ENCODE results near the gene PNKD.
"Not testable (repeated sequence)": the region's sequence is repeated elsewhere in the genome, so short reads cannot be mapped to it uniquely, and the experiment has no call there.

PNKD gene

DNA sequence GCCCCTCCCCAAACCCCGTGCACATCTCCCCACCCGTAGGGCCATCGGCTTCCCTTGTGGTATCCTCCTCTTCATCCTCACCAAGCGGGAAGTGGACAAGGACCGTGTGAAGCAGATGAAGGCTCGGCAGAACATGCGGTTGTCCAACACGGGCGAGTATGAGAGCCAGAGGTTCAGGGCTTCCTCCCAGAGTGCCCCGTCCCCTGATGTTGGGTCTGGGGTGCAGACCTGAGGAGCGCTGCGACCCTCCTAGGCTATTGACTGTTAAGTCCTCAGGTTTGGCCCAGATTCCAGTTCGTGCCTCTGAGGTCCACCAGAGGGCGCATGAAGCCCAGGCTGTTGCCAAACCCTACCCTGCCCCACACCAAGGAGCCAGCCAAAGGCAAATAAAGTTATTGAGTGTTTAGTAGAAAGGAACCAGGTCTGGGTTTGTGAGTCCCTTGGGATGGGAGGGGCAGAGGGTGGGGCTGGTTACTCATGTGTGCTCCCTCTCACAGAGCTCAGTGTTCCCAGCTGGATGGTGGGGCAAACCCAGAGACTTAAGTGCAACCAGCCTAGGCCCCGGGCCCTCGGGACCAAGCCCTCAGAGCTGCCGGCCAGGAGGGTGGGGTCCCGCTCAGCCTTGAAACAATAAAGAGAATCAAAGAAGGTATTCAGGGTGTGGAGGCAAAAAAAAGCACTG, 2.4 kb downstream of the PNKD start:
- DNase-seq (ENCODE audit: low read depth in 1 of 2, low spot score in 1 of 2): peak; percentile 61 to 62

DNA sequence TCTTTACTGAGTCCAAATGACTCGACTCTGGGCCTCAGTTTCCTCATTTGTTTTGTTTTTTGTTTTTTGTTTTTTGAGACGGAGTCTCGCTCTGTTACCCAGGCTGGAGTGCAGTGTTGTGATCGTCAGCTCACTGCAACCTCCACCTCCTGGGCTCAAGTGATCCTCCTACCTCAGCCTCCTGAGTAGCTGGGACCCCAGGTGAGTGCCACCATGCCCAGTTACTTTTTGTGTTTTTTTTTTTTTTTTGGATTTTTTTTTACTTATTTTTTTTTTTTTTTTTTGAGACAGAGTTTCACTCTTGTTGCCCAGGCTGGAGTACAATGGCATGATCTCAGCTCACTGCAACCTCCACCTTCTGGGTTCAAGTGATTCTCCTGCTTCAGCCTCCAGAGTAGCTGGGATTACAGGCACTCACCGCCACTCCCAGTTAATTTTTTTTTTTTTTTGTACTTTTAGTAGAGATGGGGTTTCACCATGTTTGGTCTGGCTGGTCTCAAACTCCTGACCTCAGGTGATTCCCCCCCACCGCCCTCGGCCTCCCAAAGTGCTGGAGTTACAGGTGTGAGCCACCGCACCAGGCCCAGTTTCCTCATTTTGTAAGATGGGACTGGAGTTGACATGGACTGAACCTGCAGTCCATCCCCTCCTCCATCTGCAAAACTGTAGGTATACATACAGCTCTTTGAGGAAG, 3.0 kb downstream of the PNKD start:
- DNase-seq (ENCODE audit: low read depth in 1 of 2, low spot score in 1 of 2): not testable (repeated sequence)

DNA sequence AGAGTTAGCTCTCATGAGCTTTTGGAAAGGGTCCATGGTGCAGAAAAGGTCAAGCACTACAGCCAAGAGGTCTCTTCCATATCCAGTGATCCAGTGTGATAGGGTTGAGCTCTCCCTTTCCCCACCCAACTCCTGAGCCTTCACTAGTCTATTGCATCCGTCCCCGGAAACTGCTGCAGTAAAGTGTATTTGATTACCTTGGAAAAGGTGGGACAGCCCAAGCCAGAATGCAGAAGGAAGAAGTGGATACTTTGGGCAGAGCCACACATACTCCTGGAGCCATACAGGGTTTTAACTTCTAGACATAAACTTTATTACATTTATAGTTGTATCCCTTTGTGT, 3.6 kb downstream of the PNKD start:
- no peak for DNase-seq (ENCODE audit: low read depth in 1 of 2, low spot score in 1 of 2)

DNA sequence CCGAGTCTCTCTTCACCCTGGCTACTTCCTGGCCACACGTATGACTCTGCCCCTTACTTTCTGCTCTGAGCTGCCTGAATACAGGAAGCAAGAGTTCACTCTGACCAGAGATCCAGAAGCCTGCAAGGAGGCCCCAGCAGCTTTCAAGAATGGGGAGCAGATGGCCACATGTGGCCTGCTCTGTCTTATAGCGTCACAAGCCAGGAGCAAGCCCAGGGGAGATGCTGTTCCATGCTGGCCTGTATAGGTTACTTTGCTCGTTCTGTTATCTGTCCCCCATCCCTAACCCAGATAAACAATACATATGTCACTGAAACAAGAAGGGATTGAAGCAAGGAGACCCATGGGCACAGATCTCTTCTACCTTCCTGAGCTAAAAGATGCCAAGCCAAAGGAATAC, 4.3 kb downstream of the PNKD start:
- DNase-seq (ENCODE audit: low read depth in 1 of 2, low spot score in 1 of 2): no peak

DNA sequence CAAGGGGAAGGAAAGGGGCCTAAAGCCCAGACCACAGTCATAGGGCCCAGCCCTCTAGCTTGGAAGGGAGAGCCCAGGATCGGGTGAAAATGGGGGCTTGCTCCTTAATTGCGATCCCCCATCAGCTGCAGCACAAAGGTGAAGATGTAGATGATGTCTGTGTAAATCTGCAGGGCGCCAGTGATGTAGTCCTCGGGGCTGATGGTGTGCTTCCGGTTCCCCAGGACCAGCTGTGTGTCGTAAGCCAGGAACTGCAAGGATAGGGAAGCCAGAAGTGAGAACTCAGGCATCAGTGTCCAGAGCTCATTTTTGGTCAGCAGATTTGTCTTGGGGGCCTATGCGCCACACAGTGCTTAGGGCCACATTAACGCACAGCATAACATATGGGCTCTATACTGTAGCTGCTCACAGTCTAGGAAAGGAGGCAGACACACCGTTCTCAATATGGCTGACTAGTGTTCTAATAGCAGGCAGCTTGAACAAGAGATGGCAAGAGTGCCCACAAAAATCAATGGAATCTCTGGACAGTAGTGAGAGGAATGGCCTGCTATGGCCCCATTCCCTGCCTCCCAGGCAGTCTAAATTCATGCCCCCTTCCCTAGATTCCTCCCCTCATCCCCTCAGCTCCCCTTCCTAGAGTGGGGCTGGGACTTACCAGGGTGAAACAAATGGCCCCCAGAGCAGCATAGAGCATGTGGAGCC, 5.2 kb downstream of the PNKD start:
- no peak for DNase-seq (ENCODE audit: low read depth in 1 of 2, low spot score in 1 of 2)

DNA sequence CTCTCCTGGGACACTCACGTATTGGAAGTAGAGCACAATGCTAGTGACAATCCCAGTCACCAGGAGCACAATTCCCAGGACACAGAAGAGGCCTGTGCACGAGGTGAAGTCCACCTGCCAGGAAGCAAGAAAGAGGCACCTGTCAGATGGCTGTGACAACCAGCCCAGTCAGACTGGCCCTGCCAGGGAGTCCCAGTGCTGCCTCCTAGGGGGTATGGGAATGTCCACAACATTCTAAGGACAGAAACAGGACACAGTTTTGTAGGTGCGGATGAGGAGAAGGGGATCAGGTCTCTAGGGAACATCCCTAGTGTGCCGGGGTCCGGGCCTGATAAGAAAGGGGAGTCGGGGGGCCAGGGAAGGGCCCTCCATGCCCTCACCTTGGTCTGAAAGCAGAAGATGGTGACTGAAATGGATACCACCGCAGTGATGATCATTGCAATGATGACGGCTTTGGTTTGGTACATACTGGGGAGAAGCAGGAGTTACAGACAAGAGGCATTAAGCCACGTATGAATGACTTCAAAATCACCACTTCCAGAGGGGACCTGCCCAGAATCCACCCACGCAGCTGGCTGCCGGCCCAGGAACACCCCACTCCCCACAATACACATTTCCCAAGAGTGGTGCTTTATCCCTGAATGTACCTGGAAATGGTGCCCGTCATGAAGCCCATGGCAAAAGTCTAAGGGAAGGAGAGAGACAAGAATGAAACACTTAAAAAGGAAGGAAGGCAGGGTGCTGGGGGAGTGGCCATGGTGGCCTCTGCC, 6.9 kb downstream of the PNKD start:
- no peak for DNase-seq (ENCODE audit: low read depth in 1 of 2, low spot score in 1 of 2)

DNA sequence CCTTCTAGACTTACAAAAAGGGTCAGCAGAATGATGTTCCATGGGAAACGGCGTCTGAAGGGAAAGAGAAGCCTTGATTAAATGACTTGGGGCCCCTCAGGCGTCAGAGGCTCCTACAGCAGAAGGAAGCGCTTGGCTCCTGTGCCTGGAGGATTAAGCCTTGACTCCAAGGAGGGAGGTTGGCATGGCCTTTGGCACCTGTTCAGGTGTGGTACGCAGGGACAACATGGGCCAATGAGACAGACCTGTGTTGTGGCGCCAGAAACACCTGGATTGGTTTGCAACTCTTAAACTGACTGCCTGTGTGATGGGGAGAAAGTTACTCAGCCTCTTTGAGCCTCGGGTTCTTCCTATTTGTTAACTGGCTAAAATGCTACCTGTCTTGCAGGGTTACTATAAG, 7.6 kb downstream of the PNKD start:
- DNase-seq (ENCODE audit: low read depth in 1 of 2, low spot score in 1 of 2): no peak

DNA sequence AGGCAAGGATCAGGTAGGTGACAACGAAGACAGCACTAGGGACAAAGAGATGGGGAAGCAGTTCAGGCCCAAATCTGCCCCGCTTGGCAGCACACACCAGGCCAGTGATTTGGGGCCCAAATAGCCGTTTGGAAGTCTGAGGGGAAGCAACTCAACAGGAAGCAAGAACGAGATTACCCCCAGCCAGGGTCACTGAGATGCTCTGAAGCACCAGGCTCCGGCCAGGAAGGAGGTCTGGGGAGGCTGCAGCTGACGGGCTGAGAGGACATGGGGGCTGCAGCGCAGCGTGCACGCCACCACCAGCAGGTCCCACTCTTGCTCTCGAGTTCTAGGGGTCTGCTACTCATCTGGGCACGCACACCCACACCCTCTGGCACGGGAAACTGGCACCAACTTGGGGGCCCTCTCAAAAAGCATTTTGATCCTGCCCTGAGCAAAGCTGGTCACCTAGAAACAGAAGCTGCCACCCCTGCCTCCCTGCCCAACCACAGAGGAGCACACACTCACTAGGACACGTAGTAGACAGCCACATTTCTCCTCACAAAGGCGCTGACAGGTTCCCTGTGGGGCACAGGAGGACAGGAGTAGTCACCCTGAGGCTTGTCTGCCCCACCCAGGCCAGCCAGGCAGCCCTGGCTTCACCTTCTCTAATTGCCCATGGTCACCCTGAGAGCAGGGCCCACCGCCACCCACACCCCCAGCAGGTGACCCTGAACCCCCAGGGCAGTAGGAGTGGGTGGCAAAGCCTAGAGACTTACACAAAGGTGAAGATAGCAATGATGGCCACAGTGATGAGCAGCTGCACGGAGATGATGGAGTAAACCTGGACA, 8.4 kb downstream of the PNKD start:
- DNase-seq (ENCODE audit: low read depth in 1 of 2, low spot score in 1 of 2): no peak

DNA sequence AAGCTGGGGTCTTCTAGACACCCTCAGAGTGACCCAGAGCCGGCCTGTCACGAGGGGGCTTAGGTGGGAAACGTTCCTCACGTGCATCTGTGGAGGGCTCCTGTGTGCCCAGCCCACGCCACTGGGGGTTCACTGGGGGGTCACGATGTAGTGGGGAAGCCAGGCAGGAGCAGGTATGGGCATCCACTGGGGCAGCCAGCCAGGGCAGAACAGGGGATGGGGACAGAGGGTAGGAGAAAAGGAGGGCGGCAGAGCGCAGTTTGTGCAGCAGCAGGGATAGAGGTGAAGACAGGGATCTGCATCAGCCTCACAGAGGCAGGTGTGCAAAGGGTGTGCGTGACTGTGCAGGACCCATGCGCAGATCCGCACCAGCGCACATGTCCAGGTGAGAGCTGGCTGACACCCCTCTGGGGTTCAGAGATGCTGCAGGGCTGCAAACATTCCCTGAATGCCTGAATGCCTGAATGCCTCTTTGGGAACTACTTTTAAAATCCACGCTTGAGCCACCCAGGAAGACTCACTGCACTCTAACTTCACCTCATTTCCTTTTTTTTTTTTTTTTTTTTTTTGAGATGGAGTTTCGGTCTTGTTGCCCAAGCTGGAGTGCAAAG, 10.0 kb downstream of the PNKD start:
- no peak for DNase-seq (ENCODE audit: low read depth in 1 of 2, low spot score in 1 of 2)

DNA sequence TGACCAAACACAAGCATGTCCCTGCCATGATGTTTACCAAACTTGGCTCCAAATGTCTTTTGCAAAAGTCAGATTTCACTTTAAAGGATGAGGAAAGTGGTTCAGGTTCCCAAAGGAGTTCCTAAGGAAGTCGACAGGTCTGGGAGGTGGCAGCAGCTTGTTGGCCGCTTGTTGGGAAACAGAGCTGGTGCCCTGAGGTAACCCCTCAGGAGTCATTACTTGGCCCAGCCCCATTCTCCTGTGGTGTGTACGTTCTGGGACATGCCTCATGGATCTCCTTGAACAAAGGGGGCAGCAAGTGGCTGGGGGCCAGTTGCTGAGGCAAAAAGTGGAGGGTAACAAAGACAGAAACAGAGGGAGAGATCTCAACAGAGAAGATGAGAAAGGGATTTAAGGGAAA, 11.1 kb downstream of the PNKD start:
- no peak for DNase-seq (ENCODE audit: low read depth in 1 of 2, low spot score in 1 of 2)

DNA sequence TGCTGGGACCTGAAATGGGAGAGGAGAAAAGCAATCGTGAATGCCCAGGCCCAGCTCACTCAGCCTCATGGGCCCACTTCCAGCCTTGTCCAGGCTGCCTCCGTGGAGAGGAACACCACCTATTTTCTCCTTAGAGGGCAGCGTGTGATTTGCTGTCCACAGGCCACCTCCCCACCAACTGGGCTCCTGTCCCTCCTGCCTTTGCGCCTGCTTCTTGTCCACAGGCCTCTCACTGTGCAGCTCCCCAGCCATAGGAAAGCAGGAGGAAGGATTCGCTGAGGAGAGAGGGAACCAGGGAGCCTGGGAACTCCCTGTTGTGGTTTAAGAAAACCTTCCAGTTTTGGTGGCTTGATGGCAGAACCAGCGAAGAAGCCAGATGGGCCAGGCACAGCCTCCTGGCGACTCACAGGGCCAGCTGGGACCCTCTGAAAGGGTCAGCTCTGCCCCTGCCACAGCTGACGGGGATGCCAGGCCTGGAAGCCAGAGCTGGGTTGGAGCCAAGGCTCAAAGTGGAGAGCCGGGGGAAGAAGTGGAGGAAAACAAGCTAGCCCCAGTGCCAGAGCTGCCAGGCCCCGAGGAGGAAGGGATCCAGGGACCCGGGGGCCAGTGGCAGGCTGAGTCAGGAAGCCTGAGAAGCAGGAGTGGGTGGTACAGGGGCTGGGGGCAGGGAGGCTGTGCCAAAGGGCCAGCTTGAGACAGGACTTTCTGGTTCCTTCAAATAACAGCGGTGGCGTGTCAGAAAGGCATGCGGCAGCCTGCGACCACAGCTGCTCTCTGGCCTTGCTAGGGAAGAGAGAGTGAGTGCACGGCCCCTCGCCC, 12.1 kb downstream of the PNKD start:
- DNase-seq (ENCODE audit: low read depth in 1 of 2, low spot score in 1 of 2): no peak

DNA sequence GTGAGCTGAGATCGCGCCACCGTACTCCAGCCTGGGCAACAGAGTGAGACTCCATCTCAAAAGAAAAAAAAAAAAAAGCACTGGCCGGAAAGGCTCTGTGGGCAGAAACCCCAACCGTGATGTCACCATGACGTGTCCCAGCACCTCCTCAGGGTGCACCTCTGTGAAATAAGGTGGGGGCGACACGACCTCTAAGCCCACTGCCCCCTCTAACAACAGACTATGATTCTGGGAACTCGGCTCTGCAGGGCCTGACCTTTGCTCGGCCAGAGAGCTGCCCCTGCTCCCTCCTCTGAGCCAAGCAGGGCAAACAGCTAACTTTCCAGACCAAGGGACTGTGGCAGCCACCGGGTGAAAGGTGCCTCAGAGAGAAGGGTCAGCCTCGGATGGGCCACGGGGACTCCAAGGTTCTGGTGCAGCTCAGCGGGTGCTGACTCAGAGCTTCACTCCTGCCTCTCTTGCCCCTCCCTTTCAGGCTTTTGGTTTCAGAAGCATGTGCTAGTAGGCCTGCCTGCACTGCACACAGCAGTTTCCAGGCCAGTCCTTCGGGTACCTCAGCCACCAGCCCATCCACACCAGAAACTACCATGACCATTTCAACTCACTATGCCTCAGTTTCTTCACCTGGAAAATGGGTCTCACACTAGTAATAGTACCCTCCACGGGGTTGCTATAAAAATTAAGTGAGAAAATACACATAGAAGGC, 13.9 kb downstream of the PNKD start:
- peak; percentile 21 to 40 for DNase-seq (ENCODE audit: low read depth in 1 of 2, low spot score in 1 of 2)

DNA sequence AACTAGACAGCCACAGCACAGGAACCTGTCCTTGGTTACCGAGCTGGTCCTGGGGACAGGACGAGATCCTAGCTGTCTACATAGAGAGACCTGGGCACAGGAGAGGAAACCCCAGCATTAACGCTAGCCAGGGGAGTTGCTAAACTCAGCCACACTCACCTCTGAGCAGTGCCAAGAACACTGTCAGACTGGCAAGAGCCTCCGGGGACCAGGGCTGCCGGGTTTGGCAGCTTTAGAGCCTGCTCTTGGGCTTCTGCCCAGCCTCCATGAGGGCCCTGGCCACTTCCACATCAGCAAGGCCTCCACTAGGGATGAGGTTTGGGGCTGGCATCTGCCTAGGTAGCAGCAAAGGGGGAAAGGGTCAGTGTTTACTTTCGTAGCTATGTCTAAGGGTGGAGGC, 15.3 kb downstream of the PNKD start:
- no peak for DNase-seq (ENCODE audit: low read depth in 1 of 2, low spot score in 1 of 2)

DNA sequence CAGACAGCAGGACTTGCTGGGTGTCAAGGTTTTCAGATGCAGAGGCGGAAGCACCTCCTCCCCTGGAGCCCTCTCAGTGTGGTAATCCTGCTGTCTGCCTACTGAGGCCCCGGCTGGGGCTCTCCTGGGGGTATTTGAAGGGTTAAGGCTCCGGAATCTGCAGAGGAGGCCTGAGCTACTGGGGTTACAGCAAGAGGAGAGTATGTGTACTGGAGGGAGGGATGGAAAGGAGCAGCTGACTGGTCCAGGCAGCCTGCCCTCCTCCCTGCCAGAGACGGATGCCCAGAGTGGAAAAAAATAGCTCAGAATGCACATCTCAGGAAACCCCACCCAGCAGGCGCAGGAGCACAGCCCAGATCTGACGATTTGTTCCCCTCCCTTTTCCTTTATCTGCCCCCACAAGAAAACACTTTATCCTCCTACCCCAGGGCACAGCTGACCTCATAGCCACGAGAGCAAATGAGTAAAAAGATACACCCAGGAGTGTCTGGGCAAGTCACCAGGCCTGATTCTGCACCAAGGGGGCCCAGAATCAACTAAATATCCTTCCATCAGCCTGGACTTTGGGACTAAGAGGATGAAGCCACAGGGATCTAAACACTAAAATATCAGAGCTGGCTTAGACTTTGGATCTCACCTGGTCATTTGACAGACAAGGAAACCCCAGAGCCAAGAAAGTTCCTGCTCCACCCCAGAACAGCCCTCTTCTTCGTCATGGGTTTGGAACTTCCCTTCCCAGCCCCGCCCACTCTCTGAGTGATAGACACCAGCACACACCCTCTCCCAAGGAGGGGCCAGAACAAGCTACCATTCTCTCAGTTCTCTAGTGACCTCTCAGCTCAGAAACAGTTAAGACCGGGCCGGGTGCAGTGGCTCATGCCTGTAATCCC, 16.5 kb downstream of the PNKD start:
- DNase-seq (ENCODE audit: low read depth in 1 of 2, low spot score in 1 of 2): peak; percentile 39 to 62

DNA sequence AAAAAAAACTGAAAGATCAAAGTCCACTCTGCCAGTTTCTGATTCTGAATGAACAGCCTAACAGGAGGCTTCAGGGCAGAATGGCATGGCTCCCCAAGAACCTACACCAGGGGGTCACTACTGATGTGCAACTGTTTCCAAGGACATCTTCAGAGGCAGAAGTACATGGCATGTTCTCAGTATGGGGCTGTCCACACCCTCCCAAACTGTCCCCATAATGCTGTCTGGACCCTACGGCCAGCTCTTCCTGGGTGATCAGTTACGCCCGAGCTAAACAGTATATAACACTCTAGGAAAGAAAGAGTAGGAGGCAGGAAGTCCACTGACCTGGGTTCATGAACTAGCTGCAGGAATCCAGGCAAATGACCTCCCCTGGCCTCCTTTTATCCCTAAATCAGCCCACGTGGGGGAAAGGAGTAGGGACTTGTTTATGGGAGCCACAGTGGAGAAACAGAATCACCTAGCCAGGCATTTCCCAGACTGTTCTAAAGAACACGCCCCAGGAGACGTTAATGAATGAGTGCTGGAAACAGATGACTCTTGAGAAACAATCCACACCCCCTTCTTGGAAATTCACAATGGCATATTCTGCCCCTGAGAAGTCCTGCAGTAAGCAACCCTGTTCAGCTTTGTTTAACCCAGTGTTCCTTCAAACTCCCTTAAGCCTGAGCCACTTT, 19.5 kb downstream of the PNKD start:
- DNase-seq (ENCODE audit: low read depth in 1 of 2, low spot score in 1 of 2): no peak

DNA sequence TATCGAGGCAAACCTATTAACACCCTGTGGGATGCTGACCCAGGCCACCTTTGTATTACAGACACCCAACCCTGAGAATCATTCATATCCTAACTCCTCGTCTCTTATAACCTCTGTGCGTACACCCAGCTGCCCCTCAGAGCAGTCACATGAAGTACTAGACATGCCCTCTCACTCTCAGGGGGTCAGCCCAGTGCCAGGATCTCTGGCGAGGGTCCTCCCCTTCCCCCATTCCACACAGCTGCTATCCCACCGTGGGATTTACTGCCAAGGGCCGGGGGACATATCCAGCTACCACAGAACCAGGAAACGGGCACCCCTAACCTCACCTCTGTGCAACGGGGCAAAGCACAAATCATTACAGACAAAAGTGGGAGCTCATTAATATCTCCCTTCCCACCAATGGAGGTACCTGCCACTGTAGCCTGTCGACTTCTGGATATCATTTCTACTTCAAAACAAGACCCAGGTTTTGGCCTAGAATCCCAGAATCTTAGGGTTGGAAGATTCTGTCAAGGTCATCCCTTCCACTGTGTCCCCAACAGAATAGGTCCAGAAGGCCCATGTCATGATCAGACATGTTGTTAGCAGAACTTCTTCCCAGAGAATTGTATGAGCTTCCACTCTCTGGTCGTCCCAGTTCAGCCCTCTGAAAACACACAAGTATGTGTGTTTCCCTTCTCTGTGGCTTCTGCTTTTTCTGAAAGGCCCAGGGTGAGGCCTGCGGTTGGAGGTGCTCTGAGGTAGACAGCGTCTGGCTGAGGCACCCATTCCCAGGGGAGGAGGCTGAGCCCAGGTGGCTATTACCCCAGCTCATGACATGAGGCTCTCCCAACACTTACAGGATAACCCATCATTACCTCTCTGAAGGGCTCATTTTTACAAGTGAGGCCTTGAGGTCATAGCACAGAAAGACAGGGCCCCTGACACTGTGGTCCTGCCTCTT, 20.3 kb downstream of the PNKD start:
- DNase-seq (ENCODE audit: low read depth in 1 of 2, low spot score in 1 of 2): no peak
